ENCODE results near the gene KLF3. TPM values are rescaled to one million over a fixed set of nuclear protein-coding genes. Genes with fewer than 3 reads are reported as not detected.

The KLF3 gene
- total and polyA plus RNA-seq, 2 of the 4 experiments (the other 2 are of a cell fraction) = 8.2 to 12.6 TPM

DNA sequence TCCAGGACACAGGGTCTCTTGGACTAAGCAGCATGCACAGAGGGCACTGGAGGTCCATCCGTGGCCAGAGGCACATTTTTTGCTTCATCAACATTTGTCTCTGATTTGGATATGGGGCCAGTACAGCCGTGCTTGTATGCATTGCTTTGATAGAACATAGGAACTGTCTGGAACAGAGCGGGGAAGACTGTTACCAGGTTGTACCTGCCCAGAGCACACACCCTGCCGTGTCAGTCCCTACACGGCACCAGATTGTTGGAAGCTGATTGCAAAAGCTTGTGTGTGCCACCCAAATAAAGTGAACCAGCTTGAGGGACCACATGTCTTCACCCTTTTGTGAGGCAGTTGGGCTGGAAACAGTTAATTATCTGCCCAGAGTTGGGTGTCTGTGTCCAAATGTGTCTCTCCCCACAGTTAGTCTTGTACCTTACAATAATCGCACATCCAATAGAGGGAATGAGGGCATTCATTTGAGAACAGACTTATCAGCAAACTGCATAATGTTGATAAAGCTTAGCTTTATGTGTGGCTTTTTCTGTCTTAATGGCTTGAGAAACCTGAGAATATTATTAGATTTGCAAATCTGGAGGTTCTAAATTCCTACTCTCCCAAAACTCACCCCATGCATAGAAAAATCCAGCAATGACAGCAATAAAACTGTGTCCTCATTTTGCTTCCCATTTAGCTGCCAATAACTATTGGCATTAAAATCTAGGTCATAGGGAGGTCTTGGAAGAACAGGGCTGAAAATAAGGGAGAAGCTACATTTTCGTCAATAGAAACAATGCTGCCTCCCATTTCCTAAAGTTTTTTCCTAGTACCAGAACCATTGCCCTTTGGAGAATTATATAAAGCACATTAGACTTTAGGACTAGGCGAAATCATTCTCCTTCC lies 21.2 kb downstream of the KLF3 start:
- in situ Hi-C loops (cut with MboI; ENCODE audit: low sequenced_read_pairs) = no loop called here
- H3K4ac ChIP-seq (ENCODE audit: low read depth, low read length) = no peak overlapping the region
- no peak overlapping the region for H2BK20ac ChIP-seq (ENCODE audit: low read depth, low read length)
- peaks cover 37% of the 10 kb centered on the region for H3K36me3 ChIP-seq (ENCODE audit: control insufficient read depth, insufficient read depth, low read length)
- no peak for TF ChIP-seq FOS (IDR thresholded peaks at IDR 0.05; ENCODE audit: low read depth, low read length)
- TF ChIP-seq MAZ (IDR thresholded peaks at IDR 0.05; ENCODE audit: borderline replicate concordance, low read depth, low read length) = no peak
- TF ChIP-seq CHD1 (IDR thresholded peaks at IDR 0.05; ENCODE audit: low read depth, low read length) = no peak
- TF ChIP-seq, protein P1, sequence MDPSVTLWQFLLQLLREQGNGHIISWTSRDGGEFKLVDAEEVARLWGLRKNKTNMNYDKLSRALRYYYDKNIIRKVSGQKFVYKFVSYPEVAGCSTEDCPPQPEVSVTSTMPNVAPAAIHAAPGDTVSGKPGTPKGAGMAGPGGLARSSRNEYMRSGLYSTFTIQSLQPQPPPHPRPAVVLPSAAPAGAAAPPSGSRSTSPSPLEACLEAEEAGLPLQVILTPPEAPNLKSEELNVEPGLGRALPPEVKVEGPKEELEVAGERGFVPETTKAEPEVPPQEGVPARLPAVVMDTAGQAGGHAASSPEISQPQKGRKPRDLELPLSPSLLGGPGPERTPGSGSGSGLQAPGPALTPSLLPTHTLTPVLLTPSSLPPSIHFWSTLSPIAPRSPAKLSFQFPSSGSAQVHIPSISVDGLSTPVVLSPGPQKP (IDR thresholded peaks at IDR 0.05; ENCODE audit: borderline replicate concordance, low read depth, low read length) = no peak
- TF ChIP-seq, protein P2, sequence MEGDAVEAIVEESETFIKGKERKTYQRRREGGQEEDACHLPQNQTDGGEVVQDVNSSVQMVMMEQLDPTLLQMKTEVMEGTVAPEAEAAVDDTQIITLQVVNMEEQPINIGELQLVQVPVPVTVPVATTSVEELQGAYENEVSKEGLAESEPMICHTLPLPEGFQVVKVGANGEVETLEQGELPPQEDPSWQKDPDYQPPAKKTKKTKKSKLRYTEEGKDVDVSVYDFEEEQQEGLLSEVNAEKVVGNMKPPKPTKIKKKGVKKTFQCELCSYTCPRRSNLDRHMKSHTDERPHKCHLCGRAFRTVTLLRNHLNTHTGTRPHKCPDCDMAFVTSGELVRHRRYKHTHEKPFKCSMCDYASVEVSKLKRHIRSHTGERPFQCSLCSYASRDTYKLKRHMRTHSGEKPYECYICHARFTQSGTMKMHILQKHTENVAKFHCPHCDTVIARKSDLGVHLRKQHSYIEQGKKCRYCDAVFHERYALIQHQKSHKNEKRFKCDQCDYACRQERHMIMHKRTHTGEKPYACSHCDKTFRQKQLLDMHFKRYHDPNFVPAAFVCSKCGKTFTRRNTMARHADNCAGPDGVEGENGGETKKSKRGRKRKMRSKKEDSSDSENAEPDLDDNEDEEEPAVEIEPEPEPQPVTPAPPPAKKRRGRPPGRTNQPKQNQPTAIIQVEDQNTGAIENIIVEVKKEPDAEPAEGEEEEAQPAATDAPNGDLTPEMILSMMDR (conservative IDR thresholded peaks at IDR 0.05; ENCODE audit: low read depth, low read length) = no peak
- no peak for TF ChIP-seq RAD21 (IDR thresholded peaks at IDR 0.05; ENCODE audit: low read length)
- no peak for TF ChIP-seq CEBPB (IDR thresholded peaks at IDR 0.05; ENCODE audit: low read depth, low read length)
- TF ChIP-seq BHLHE40 (IDR thresholded peaks at IDR 0.05; ENCODE audit: low read depth, low read length) = no peak
- no peak for TF ChIP-seq MAFK (IDR thresholded peaks at IDR 0.05; ENCODE audit: low read depth, low read length)
- TF ChIP-seq RCOR1 (IDR thresholded peaks at IDR 0.05; ENCODE audit: insufficient replicate concordance, low read length) = no peak
- no peak for TF ChIP-seq NFE2L2 (IDR thresholded peaks at IDR 0.05; ENCODE audit: low read depth, low read length)
- TF ChIP-seq RFX5 (IDR thresholded peaks at IDR 0.05; ENCODE audit: low read depth, low read length) = no peak
- no peak for TF ChIP-seq POLR2A (IDR thresholded peaks at IDR 0.05; ENCODE audit: low read depth, low read length)
- TF ChIP-seq USF2 (IDR thresholded peaks at IDR 0.05; ENCODE audit: low read depth, low read length) = no peak
- no peak for TF ChIP-seq SMC3 (IDR thresholded peaks at IDR 0.05; ENCODE audit: low read depth, low read length)
- no peak for DNase-seq
- no peak overlapping the region for H4K5ac ChIP-seq (ENCODE audit: low read depth, low read length)
- POLR2A ChIA-PET (ENCODE audit: unreplicated experiment) = no interaction called here
- H3K27me3 ChIP-seq (ENCODE audit: control insufficient read depth, insufficient read depth, low read length) = no peaks in the 10 kb centered on the region
- dilution Hi-C loops (cut with HindIII; ENCODE audit: low sequenced_read_pairs, unreplicated experiment) = no loop called here
- H2BK5ac ChIP-seq (ENCODE audit: low read depth, low read length, poor library complexity, severe bottlenecking) = no peak overlapping the region
- H2BK15ac ChIP-seq (ENCODE audit: low read depth, low read length) = no peak overlapping the region
- H4K91ac ChIP-seq (ENCODE audit: insufficient read depth, low read depth, low read length) = no peak overlapping the region
- intact Hi-C loops (cut with micrococcal nuclease) = no loop called here
- CTCF ChIA-PET = no interaction called here
- H3K18ac ChIP-seq (ENCODE audit: low read depth, low read length) = no peak overlapping the region
- H4K20me1 ChIP-seq (ENCODE audit: insufficient read depth, low read length) = peaks cover 59% of the 10 kb centered on the region
- no peak overlapping the region for H3K9ac ChIP-seq (ENCODE audit: low read depth, low read length)
- H2BK120ac ChIP-seq (ENCODE audit: low read depth, low read length) = no peak overlapping the region
- H2AK9ac ChIP-seq (replicated peaks; ENCODE audit: low read depth, low read length, poor library complexity) = no peak overlapping the region
- H3K4me3 ChIP-seq (ENCODE audit: insufficient read depth, low read depth, low read length) = no peak overlapping the region
- no peak overlapping the region for H4K8ac ChIP-seq (ENCODE audit: low read depth in 2 of 2, low read length in 2 of 2)
- H3K27ac ChIP-seq (ENCODE audit: insufficient read depth, low read length) = no peak overlapping the region
- peak overlapping the region; percentile 24; the same call in 1 of the 2 replicates for H3K23ac ChIP-seq (ENCODE audit: low read depth, low read length)
- peaks cover 26% of the 10 kb centered on the region for H3K9me1 ChIP-seq (ENCODE audit: insufficient read depth, low read length)
- no TSS peak for BruUV-seq (replicated peaks)
- H3K4me2 ChIP-seq (ENCODE audit: low read depth, low read length) = no peak overlapping the region
- H3K79me1 ChIP-seq (ENCODE audit: low read depth in 1 of 2, low read length in 2 of 2) = peaks cover 45 to 73% of the 10 kb centered on the region in 2 experiments
- H3K56ac ChIP-seq (ENCODE audit: extremely low read depth, insufficient read depth, low read length) = no peak overlapping the region
- H3K14ac ChIP-seq (replicated peaks; ENCODE audit: low read depth, low read length) = no peak overlapping the region
- H3K4me1 ChIP-seq (ENCODE audit: control insufficient read depth, insufficient read depth, low read length) = peaks cover 8% of the 10 kb centered on the region
- H3K9me3 ChIP-seq (ENCODE audit: control insufficient read depth, insufficient read depth, low read length) = no peaks in the 10 kb centered on the region
- WGBS, 2 experiments (ENCODE audit: extremely low coverage in 2 of 2, insufficient read length in 1 of 2) = 92% methylated on average over 4 of the region's 8 CpGs; no CpG with 5 or more reads in 1 of the 2 experiments
- ATAC-seq (ENCODE audit: low read depth) = no peak
- no peak overlapping the region for H2AFZ ChIP-seq (replicated peaks; ENCODE audit: low read length, poor library complexity)
- H2AK5ac ChIP-seq (ENCODE audit: low read depth, low read length) = no peak overlapping the region
